AG04450 (cell line): Measurements from ENCODE around the gene ZBTB7C. TPM values are rescaled to one million over a fixed set of nuclear protein-coding genes. Genes with fewer than 3 reads are reported as not detected.

Source experiments
- CTCF ChIA-PET: fragments of 300-600, 350-600 bp; formaldehyde crosslinking; extraction: SDS; loops from one replicate; lab custom pipeline; 2022; ENCODE audit warnings: antibody characterized with exemption, inconsistent platforms; lab: Charles Lee
- POLR2A ChIA-PET: fragments of 350-600 bp; formaldehyde crosslinking; extraction: SDS; loops from one replicate; lab custom pipeline; 2021; ENCODE audit warnings: antibody characterized with exemption, inconsistent platforms; lab: Yijun Ruan, JAX
- DNase-seq: peaks from one replicate; pipeline ENCODE4 v3.0.0-alpha.2; 2011; ENCODE audit warnings: low read depth, low spot score
- H3K27ac ChIP-seq: one replicate; pipeline ENCODE4 v1.5.1; 2012; ENCODE audit warnings: low read depth, low read length, control low read depth
- H3K27me3 ChIP-seq: one replicate; pipeline ENCODE4 v1.6.0; 2012; ENCODE audit warnings: low read length; ENCODE audit not compliant: control insufficient read depth, insufficient read depth
- H3K4me3 ChIP-seq: 2 replicates; pipeline ENCODE4 v1.5.1; 2011; ENCODE audit warnings: mild to moderate bottlenecking, low read depth, low read length, control low read depth
- H3K9me3 ChIP-seq: 2 replicates; pipeline ENCODE4 v1.5.1; 2012; ENCODE audit warnings: low read length; ENCODE audit not compliant: control insufficient read depth, insufficient read depth
- polyA plus RNA-seq: library from polyadenylated mRNA; depleted of rRNA; stranded (reverse); fragments of >200 nt; gene quantifications from 2 replicates; pipeline ENCODE4 v1.2.3, GENCODE V29; 2011
- TF ChIP-seq, protein P1 (sequence below): IDR thresholded peaks from 2 replicates; pipeline ENCODE4 v1.5.1; 2011; ENCODE audit warnings: low read depth, low read length, control low read depth, inconsistent platforms

ZBTB7C gene
- polyA plus RNA-seq, 1 experiment = not detected

DNA sequence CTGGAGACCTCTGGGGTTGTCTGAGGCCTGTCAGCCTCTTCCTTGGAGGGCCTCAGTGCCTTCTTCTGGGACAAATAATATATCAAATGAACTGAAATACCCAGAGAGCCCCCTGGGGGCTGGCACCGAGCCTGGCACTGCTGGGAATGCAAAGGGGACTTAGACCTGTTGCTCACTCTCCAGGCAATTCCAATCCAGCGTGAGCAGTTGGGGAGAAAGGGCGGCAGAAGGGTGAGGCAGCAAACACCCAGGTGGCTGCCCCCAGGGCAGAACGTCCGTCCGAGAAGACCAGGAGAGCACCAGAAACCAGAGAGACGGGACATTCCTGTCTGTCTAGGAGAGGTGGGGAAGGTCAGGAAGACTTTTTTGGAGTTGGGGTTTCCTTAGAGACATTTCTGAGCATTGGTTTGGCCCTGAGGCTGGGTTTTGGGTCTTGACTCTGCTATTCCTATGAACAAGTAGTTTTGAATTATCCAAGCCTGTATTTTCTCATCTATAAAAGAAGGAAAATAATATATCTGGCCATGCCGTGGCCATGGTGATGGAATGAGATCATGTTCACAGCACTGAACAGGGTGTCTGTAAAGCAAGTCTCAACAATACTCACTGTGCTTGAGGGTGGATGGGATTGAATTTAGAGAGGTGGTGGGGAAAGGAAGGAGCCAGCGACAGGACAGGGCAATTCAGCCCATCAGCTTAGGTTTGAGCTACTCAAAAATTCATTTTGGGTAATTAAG, 44.3 kb upstream of the ZBTB7C start:
- no peaks in the 10 kb centered on the region for H3K9me3 ChIP-seq
- no peak overlapping the region for H3K4me3 ChIP-seq
- DNase-seq = no peak
- TF ChIP-seq, protein P1, sequence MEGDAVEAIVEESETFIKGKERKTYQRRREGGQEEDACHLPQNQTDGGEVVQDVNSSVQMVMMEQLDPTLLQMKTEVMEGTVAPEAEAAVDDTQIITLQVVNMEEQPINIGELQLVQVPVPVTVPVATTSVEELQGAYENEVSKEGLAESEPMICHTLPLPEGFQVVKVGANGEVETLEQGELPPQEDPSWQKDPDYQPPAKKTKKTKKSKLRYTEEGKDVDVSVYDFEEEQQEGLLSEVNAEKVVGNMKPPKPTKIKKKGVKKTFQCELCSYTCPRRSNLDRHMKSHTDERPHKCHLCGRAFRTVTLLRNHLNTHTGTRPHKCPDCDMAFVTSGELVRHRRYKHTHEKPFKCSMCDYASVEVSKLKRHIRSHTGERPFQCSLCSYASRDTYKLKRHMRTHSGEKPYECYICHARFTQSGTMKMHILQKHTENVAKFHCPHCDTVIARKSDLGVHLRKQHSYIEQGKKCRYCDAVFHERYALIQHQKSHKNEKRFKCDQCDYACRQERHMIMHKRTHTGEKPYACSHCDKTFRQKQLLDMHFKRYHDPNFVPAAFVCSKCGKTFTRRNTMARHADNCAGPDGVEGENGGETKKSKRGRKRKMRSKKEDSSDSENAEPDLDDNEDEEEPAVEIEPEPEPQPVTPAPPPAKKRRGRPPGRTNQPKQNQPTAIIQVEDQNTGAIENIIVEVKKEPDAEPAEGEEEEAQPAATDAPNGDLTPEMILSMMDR = no peak
- POLR2A ChIA-PET = no interaction called here
- no peak overlapping the region for H3K27ac ChIP-seq
- H3K27me3 ChIP-seq = peaks cover 72% of the 10 kb centered on the region
- CTCF ChIA-PET = interaction anchor here (3.8 kb wide), 1 partner anchor 9 kb away, joined by 34 read pairs; no protein-coding TSS in a partner anchor

DNA sequence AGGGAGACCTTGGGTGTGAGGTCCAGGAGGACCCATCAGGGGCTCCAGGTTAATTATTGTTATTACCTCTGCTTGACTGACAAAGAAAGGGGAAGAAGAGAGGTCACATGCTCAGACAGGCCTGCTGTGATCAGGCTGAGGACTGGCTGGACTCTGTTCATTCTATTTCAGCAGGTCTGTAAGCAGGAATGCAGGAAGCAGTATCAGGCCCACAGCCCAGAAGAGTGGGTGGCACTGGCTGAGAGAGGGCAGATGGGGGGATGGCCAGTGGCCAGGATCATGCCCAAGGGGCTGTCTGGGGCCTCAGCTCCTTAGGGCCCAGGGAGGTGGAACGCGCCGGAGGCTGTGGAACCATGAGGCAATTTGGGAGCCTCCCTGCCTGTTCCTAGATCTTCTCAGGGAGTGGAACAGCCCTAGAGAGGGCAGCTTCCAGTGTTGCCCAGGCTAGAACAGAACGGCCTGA, 43.7 kb upstream of the ZBTB7C start:
- POLR2A ChIA-PET = no interaction called here
- TF ChIP-seq, protein P1 = no peak
- DNase-seq = no peak
- Histone ChIP-seq H3K9me3 (no peaks in the 10 kb centered on the region), H3K27me3 (peaks cover 71% of the 10 kb centered on the region), H3K27ac (no peak overlapping the region), H3K4me3 (no peak overlapping the region)
- CTCF ChIA-PET = interaction anchor here (1.1 kb wide), 1 partner anchor 12 kb away, joined by 3 read pairs; no protein-coding TSS in a partner anchor

DNA sequence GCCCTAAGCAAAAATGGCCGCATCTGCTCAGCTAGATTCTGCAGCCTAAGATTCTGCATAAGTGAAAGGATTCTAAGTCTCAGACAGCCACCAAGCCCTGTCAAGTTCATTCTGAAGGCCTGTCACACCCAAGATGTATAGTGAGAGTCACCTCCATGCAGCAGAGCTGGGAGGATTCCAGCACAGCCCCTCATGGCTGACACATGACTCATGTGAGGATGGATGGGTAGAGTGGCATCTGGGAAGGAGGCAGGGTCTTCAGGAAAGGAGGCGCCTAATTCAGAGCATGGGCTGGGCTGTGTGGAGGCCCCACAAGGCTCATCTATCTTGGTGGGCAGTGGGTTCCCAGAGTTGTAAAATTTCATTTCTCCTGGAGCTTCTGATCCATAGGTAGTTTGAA, 41.5 kb upstream of the ZBTB7C start:
- Histone ChIP-seq H3K27me3 (peaks cover 68% of the 10 kb centered on the region), H3K9me3 (no peaks in the 10 kb centered on the region), H3K27ac (no peak overlapping the region), H3K4me3 (no peak overlapping the region)
- TF ChIP-seq, protein P1 = no peak
- CTCF ChIA-PET = no interaction called here
- no peak for DNase-seq
- POLR2A ChIA-PET = no interaction called here

DNA sequence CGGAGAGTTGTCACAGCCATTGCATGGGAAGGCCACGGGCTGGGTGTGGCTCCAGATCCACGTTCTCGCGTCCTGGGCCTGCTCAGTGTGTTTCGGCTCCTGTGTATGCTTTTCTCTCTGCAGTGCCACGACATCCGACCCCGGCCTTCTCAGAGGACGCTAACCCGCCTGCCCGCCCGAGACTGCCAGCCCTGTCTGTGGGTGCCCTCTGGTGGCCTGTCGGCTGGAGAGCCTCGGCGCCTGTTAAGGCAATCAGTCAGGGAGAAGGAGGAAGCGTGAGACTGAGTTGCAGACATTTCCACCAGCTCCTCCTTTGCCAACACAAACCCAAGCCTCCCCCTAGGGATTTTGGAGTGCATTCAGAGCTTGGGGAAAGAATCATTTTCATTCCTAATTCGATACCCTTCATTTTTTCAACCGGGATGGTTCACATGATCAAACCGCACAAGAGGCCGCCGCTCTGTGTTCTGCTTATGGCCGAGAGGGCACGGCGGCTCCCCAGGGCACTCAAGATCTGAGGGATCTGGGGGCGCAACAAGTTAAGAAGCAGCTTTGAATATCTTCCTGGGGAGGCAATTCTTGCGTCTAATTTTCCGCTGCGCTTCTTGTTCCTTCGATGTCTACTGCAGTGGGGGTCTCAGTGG, 37.5 kb upstream of the ZBTB7C start:
- Histone ChIP-seq H3K9me3 (no peaks in the 10 kb centered on the region; the same call in 1 of the 2 replicates), H3K27me3 (peaks cover 60% of the 10 kb centered on the region), H3K27ac (no peak overlapping the region), H3K4me3 (no peak overlapping the region)
- DNase-seq = peak; percentile 26
- ChIA-PET CTCF (interaction anchor here (0.6 to 6.8 kb wide), 15 partner anchors 9 to 439 kb away, joined by 3 to 77 read pairs (median 5); no protein-coding TSS in a partner anchor), POLR2A (no interaction called here)
- TF ChIP-seq, protein P1 = peak; percentile 88
